GM21786 (cell line): ENCODE data around the gene MYH9.

Experiments used
- ATAC-seq: cut with Tn5 transposase; IDR thresholded peaks from one replicate; pipeline ENCODE4 v1.9.1; 2021; ENCODE audit not compliant: unreplicated experiment

The MYH9 gene

GRCh38 chr22:36386900-36387708 lies 663 bp downstream of the MYH9 start:
- ATAC-seq = no peak

- peak; percentile 26 for ATAC-seq
These were observed 1.3 kb downstream of the MYH9 start for GRCh38 chr22:36386351-36386899.

GRCh38 chr22:36385491-36386350 lies 2.0 kb downstream of the MYH9 start:
- no peak for ATAC-seq

- no peak for ATAC-seq
These were observed 2.8 kb downstream of the MYH9 start for GRCh38 chr22:36384766-36385481.

- peak; percentile 26 for ATAC-seq
These were observed 4.6 kb downstream of the MYH9 start for GRCh38 chr22:36383110-36383581.

- ATAC-seq = no peak
These were observed 6.1 kb downstream of the MYH9 start for GRCh38 chr22:36381513-36382128.

GRCh38 chr22:36379593-36380361 lies 8.0 kb downstream of the MYH9 start:
- ATAC-seq = no peak

- ATAC-seq = no peak
These were observed 8.9 kb downstream of the MYH9 start for GRCh38 chr22:36378869-36379217.

- ATAC-seq = no peak
These were observed 9.5 kb downstream of the MYH9 start for GRCh38 chr22:36378080-36378868.

- no peak for ATAC-seq
These were observed 10.6 kb downstream of the MYH9 start for GRCh38 chr22:36377022-36377631.

- ATAC-seq = no peak
These were observed 11.5 kb downstream of the MYH9 start for GRCh38 chr22:36376265-36376664.

GRCh38 chr22:36375071-36375980 lies 12.4 kb downstream of the MYH9 start:
- ATAC-seq = no peak

GRCh38 chr22:36374603-36375024 lies 13.2 kb downstream of the MYH9 start:
- no peak for ATAC-seq

GRCh38 chr22:36373258-36373579 lies 14.5 kb downstream of the MYH9 start:
- no peak for ATAC-seq

- ATAC-seq = no peak
These were observed 15.8 kb downstream of the MYH9 start for GRCh38 chr22:36371920-36372319.

- ATAC-seq = no peak
These were observed 17.6 kb downstream of the MYH9 start for GRCh38 chr22:36369922-36370791.
